WTC11 (cell line): ENCODE data around the gene CRYGS. TPM values are rescaled to one million over a fixed set of nuclear protein-coding genes. Genes with fewer than 3 reads are reported as not detected.

ENCODE experiments used
- ATAC-seq: fragments of 200-7000 bp; cut with Tn5 transposase; 2 replicates; pipeline ENCODE4 v1.10.0; 2021; ENCODE audit warnings: mild to moderate bottlenecking, moderate library complexity
- CTCF ChIA-PET: fragments of 300-600 bp; sonication (Branson Sonifier 250); formaldehyde crosslinking; loops from one replicate; lab custom pipeline; 2021; ENCODE audit warnings: antibody characterized with exemption; lab: Charles Lee
- POLR2A ChIA-PET: fragments of 350-600 bp; sonication (Branson Sonifier 250); formaldehyde crosslinking; loops from one replicate; lab custom pipeline; 2021; ENCODE audit warnings: antibody characterized with exemption; lab: Charles Lee
- DNase-seq: peaks from one replicate; pipeline ENCODE4 v3.0.0; 2021; ENCODE audit warnings: low spot score
- H3K27ac Mint-ChIP-seq: 2 replicates; pipeline ENCODE4 v1.8.0; 2021; ENCODE audit warnings: mixed read lengths
- H3K27me3 Mint-ChIP-seq: 2 replicates; pipeline ENCODE4 v1.8.0; 2021; ENCODE audit warnings: low read depth, mild to moderate bottlenecking, moderate library complexity, mixed read lengths
- H3K36me3 Mint-ChIP-seq: 2 replicates; pipeline ENCODE4 v1.8.0; 2021; ENCODE audit warnings: mixed read lengths
- H3K4me1 Mint-ChIP-seq: 2 replicates; pipeline ENCODE4 v1.8.0; 2022; ENCODE audit warnings: mixed read lengths
- H3K4me3 Mint-ChIP-seq: 2 replicates; pipeline ENCODE4 v1.8.0; 2021; ENCODE audit warnings: mild to moderate bottlenecking, moderate library complexity, mixed read lengths
- H3K9me3 Mint-ChIP-seq: 2 replicates; pipeline ENCODE4 v1.8.0; 2021; ENCODE audit warnings: mixed read lengths
- CREB1 ChIP-seq: sonication (generic); formaldehyde crosslinking; IDR thresholded peaks from 2 replicates; pipeline ENCODE4 v1.8.0; 2023; ENCODE audit warnings: mild to moderate bottlenecking, missing genetic modification reagents
- E2F1 ChIP-seq: sonication (generic); formaldehyde crosslinking; IDR thresholded peaks from 2 replicates; pipeline ENCODE4 v1.8.0; 2022; ENCODE audit warnings: mild to moderate bottlenecking, missing genetic modification reagents
- ELF4 ChIP-seq: sonication (generic); formaldehyde crosslinking; IDR thresholded peaks from 2 replicates; pipeline ENCODE4 v1.8.1; 2022; ENCODE audit warnings: low read depth, mild to moderate bottlenecking, moderate library complexity, missing genetic modification reagents
- EMX1 ChIP-seq: fragments of 250-450 bp; sonication (Bioruptor Pico); IDR thresholded peaks from 2 replicates; pipeline ENCODE4 v1.8.0; 2021; ENCODE audit warnings: mild to moderate bottlenecking
- FOXK1 ChIP-seq: sonication (generic); formaldehyde crosslinking; IDR thresholded peaks from 2 replicates; pipeline ENCODE4 v1.8.0; 2022; ENCODE audit warnings: mild to moderate bottlenecking, moderate library complexity, missing genetic modification reagents
- FOXP4 ChIP-seq: sonication (generic); formaldehyde crosslinking; IDR thresholded peaks from 2 replicates; pipeline ENCODE4 v1.8.0; 2022; ENCODE audit warnings: mild to moderate bottlenecking, missing genetic modification reagents
- GABPB1 ChIP-seq: sonication (generic); formaldehyde crosslinking; IDR thresholded peaks from 2 replicates; pipeline ENCODE4 v1.8.1; 2023; ENCODE audit warnings: mild to moderate bottlenecking, missing genetic modification reagents
- IRF2 ChIP-seq: sonication (generic); formaldehyde crosslinking; IDR thresholded peaks from 2 replicates; pipeline ENCODE4 v1.8.0; 2022; ENCODE audit warnings: low read depth, missing genetic modification reagents, borderline replicate concordance
- NFE2L1 ChIP-seq: sonication (generic); formaldehyde crosslinking; IDR thresholded peaks from 2 replicates; pipeline ENCODE4 v1.8.1; 2023; ENCODE audit warnings: missing genetic modification reagents
- NR3C1 ChIP-seq: sonication (generic); formaldehyde crosslinking; conservative IDR thresholded peaks from 2 replicates; pipeline ENCODE4 v1.8.1; 2023; ENCODE audit warnings: low read depth, mild to moderate bottlenecking, missing genetic modification reagents
- SMAD3 ChIP-seq: sonication (generic); formaldehyde crosslinking; IDR thresholded peaks from 2 replicates; pipeline ENCODE4 v1.8.0; 2022; ENCODE audit warnings: missing genetic modification reagents, mild to moderate bottlenecking, borderline replicate concordance
- USF2 ChIP-seq: sonication (generic); formaldehyde crosslinking; IDR thresholded peaks from 2 replicates; pipeline ENCODE4 v1.8.1; 2023; ENCODE audit warnings: mild to moderate bottlenecking, missing genetic modification reagents, moderate library complexity
- ZNF219 ChIP-seq: sonication (generic); formaldehyde crosslinking; IDR thresholded peaks from 2 replicates; pipeline ENCODE4 v1.8.0; 2023; ENCODE audit warnings: missing genetic modification reagents, mild to moderate bottlenecking, borderline replicate concordance
- ZNF317 ChIP-seq: sonication (generic); formaldehyde crosslinking; IDR thresholded peaks from 2 replicates; pipeline ENCODE4 v1.8.1; 2023; ENCODE audit warnings: low read depth, mild to moderate bottlenecking, moderate library complexity, missing genetic modification reagents, borderline replicate concordance
- ZNF532 ChIP-seq: fragments of 250-450 bp; sonication (Bioruptor Pico); IDR thresholded peaks from 2 replicates; pipeline ENCODE4 v1.9.0; 2021; ENCODE audit warnings: mild to moderate bottlenecking, borderline replicate concordance
- total RNA-seq: library from RNA; stranded (reverse); gene quantifications from 3 replicates; pipeline ENCODE4 v1.2.3, GENCODE V29; 2021
- TF ChIP-seq, protein P1 (sequence below): sonication (generic); formaldehyde crosslinking; IDR thresholded peaks from 2 replicates; pipeline ENCODE4 v1.8.1; 2022; ENCODE audit warnings: mild to moderate bottlenecking, missing genetic modification reagents, moderate library complexity, borderline replicate concordance
- TF ChIP-seq, protein P2 (sequence below): fragments of 250-450 bp; sonication (Bioruptor Pico); IDR thresholded peaks from 2 replicates; pipeline ENCODE4 v2.1.2; 2022; ENCODE audit warnings: mild to moderate bottlenecking, moderate library complexity
- TF ChIP-seq, protein P3 (sequence below): sonication (generic); formaldehyde crosslinking; IDR thresholded peaks from 2 replicates; pipeline ENCODE4 v1.8.1; 2022; ENCODE audit warnings: missing genetic modification reagents, borderline replicate concordance
- TF ChIP-seq, protein P4 (sequence below): sonication (generic); formaldehyde crosslinking; conservative IDR thresholded peaks from 2 replicates; pipeline ENCODE4 v1.8.1; 2023; ENCODE audit warnings: mild to moderate bottlenecking, low read depth, missing genetic modification reagents, moderate library complexity

The CRYGS gene
- total RNA-seq, 1 experiment from 2014 or later: 1.7 TPM

DNA sequence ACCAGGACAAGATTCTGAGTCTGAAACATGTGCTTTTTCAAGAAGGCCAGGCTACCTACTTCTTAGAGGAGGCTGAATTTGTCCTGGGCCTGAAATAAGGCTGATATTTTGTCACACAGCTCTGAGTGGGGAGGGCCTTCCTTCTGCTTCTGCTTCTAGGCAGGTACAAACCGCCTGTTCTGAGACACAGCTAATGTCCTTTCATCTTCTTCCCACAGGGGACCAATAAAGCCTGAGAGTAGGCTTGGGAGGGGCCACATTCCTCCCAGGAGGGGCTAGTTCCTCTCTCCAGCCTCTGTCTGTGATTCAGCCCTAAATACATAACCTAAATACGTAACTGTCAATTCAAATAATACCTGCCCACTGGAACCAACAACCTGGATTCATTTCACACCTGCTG, 34.8 kb downstream of the CRYGS start:
- no peak overlapping the region for H3K27ac Mint-ChIP-seq
- no peak; the same call in 1 of the 2 replicates for ATAC-seq
- H3K27me3 Mint-ChIP-seq: peaks cover 2% of the 10 kb centered on the region; the same call in 1 of the 2 replicates
- no peak for TF ChIP-seq NFE2L1 (CRISPR knock-in tag)
- TF ChIP-seq IRF2 (CRISPR knock-in tag): no peak
- no peak for TF ChIP-seq SMAD3 (CRISPR knock-in tag)
- no peak for TF ChIP-seq NR3C1 (CRISPR knock-in tag)
- TF ChIP-seq, protein P1, sequence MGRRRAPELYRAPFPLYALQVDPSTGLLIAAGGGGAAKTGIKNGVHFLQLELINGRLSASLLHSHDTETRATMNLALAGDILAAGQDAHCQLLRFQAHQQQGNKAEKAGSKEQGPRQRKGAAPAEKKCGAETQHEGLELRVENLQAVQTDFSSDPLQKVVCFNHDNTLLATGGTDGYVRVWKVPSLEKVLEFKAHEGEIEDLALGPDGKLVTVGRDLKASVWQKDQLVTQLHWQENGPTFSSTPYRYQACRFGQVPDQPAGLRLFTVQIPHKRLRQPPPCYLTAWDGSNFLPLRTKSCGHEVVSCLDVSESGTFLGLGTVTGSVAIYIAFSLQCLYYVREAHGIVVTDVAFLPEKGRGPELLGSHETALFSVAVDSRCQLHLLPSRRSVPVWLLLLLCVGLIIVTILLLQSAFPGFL (CRISPR knock-in tag): no peak
- TF ChIP-seq ZNF317: no peak
- TF ChIP-seq GABPB1 (CRISPR knock-in tag): no peak
- TF ChIP-seq ZNF219 (CRISPR knock-in tag): no peak
- TF ChIP-seq, protein P2, sequence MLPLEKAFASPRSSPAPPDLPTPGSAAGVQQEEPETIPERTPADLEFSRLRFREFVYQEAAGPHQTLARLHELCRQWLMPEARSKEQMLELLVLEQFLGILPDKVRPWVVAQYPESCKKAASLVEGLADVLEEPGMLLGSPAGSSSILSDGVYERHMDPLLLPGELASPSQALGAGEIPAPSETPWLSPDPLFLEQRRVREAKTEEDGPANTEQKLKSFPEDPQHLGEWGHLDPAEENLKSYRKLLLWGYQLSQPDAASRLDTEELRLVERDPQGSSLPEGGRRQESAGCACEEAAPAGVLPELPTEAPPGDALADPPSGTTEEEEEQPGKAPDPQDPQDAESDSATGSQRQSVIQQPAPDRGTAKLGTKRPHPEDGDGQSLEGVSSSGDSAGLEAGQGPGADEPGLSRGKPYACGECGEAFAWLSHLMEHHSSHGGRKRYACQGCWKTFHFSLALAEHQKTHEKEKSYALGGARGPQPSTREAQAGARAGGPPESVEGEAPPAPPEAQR (CRISPR knock-in tag): no peak
- no peaks in the 10 kb centered on the region for H3K36me3 Mint-ChIP-seq
- peaks cover 5% of the 10 kb centered on the region; the same call in 1 of the 2 replicates for H3K4me1 Mint-ChIP-seq
- DNase-seq: no peak
- H3K9me3 Mint-ChIP-seq: no peaks in the 10 kb centered on the region
- ChIA-PET CTCF (no interaction called here), POLR2A (no interaction called here)
- H3K4me3 Mint-ChIP-seq: no peak overlapping the region

GRCh38 chr3:186506857-186507256, 37.3 kb downstream of the CRYGS start:
- ChIA-PET CTCF (no interaction called here), POLR2A (no interaction called here)
- H3K27me3 Mint-ChIP-seq: peaks cover 2% of the 10 kb centered on the region; the same call in 1 of the 2 replicates
- TF ChIP-seq USF2 (no peak), FOXP4 (CRISPR knock-in tag) (no peak), E2F1 (no peak), CREB1 (CRISPR knock-in tag) (no peak), ZNF219 (CRISPR knock-in tag) (no peak), FOXK1 (CRISPR knock-in tag) (no peak), EMX1 (CRISPR knock-in tag) (no peak), NR3C1 (CRISPR knock-in tag) (no peak), ZNF532 (CRISPR knock-in tag) (no peak), ELF4 (no peak)
- TF ChIP-seq, protein P3, sequence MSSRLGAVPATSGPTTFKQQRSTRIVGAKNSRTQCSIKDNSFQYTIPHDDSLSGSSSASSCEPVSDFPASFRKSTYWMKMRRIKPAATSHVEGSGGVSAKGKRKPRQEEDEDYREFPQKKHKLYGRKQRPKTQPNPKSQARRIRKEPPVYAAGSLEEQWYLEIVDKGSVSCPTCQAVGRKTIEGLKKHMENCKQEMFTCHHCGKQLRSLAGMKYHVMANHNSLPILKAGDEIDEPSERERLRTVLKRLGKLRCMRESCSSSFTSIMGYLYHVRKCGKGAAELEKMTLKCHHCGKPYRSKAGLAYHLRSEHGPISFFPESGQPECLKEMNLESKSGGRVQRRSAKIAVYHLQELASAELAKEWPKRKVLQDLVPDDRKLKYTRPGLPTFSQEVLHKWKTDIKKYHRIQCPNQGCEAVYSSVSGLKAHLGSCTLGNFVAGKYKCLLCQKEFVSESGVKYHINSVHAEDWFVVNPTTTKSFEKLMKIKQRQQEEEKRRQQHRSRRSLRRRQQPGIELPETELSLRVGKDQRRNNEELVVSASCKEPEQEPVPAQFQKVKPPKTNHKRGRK: no peak
- TF ChIP-seq, protein P4, sequence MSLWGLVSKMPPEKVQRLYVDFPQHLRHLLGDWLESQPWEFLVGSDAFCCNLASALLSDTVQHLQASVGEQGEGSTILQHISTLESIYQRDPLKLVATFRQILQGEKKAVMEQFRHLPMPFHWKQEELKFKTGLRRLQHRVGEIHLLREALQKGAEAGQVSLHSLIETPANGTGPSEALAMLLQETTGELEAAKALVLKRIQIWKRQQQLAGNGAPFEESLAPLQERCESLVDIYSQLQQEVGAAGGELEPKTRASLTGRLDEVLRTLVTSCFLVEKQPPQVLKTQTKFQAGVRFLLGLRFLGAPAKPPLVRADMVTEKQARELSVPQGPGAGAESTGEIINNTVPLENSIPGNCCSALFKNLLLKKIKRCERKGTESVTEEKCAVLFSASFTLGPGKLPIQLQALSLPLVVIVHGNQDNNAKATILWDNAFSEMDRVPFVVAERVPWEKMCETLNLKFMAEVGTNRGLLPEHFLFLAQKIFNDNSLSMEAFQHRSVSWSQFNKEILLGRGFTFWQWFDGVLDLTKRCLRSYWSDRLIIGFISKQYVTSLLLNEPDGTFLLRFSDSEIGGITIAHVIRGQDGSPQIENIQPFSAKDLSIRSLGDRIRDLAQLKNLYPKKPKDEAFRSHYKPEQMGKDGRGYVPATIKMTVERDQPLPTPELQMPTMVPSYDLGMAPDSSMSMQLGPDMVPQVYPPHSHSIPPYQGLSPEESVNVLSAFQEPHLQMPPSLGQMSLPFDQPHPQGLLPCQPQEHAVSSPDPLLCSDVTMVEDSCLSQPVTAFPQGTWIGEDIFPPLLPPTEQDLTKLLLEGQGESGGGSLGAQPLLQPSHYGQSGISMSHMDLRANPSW: no peak

More at GRCh38 chr3:186506857-186507256, 37.3 kb downstream of the CRYGS start:
- H3K36me3 Mint-ChIP-seq: no peaks in the 10 kb centered on the region
- H3K4me1 Mint-ChIP-seq: peaks cover 13% of the 10 kb centered on the region
- H3K27ac Mint-ChIP-seq: no peak overlapping the region
- no peak for ATAC-seq
- H3K4me3 Mint-ChIP-seq: no peak overlapping the region
- no peak for DNase-seq
- H3K9me3 Mint-ChIP-seq: no peaks in the 10 kb centered on the region
